ENCODE data around the gene LIPF. TPM values are rescaled to one million over a fixed set of nuclear protein-coding genes. Genes with fewer than 3 reads are reported as not detected.

Gene LIPF
- polyA plus RNA-seq, 1 donor from 2014 or later, result not detected

GRCh38 chr10:88672041-88672440, 7.8 kb downstream of the LIPF start:
- H3K9me3 ChIP-seq (ENCODE audit: low read length), result no peaks in the 10 kb centered on the region
- H3K9ac ChIP-seq (ENCODE audit: low read length), result no peak overlapping the region
- TF ChIP-seq CTCF (IDR thresholded peaks at IDR 0.05; ENCODE audit: poor library complexity, severe bottlenecking), result no peak
- TF ChIP-seq TAF1 (IDR thresholded peaks at IDR 0.05; ENCODE audit: low read depth), result no peak
- TF ChIP-seq RAD21 (conservative IDR thresholded peaks at IDR 0.05), result no peak
- no peak for TF ChIP-seq SMC3 (conservative IDR thresholded peaks at IDR 0.05; ENCODE audit: poor library complexity)
- TF ChIP-seq, protein P1, sequence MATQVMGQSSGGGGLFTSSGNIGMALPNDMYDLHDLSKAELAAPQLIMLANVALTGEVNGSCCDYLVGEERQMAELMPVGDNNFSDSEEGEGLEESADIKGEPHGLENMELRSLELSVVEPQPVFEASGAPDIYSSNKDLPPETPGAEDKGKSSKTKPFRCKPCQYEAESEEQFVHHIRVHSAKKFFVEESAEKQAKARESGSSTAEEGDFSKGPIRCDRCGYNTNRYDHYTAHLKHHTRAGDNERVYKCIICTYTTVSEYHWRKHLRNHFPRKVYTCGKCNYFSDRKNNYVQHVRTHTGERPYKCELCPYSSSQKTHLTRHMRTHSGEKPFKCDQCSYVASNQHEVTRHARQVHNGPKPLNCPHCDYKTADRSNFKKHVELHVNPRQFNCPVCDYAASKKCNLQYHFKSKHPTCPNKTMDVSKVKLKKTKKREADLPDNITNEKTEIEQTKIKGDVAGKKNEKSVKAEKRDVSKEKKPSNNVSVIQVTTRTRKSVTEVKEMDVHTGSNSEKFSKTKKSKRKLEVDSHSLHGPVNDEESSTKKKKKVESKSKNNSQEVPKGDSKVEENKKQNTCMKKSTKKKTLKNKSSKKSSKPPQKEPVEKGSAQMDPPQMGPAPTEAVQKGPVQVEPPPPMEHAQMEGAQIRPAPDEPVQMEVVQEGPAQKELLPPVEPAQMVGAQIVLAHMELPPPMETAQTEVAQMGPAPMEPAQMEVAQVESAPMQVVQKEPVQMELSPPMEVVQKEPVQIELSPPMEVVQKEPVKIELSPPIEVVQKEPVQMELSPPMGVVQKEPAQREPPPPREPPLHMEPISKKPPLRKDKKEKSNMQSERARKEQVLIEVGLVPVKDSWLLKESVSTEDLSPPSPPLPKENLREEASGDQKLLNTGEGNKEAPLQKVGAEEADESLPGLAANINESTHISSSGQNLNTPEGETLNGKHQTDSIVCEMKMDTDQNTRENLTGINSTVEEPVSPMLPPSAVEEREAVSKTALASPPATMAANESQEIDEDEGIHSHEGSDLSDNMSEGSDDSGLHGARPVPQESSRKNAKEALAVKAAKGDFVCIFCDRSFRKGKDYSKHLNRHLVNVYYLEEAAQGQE (IDR thresholded peaks at IDR 0.05; ENCODE audit: borderline replicate concordance), result no peak
- TF ChIP-seq EP300 (conservative IDR thresholded peaks at IDR 0.05; ENCODE audit: poor library complexity, severe bottlenecking), result no peak
- no peak for TF ChIP-seq MXI1 (conservative IDR thresholded peaks at IDR 0.05; ENCODE audit: poor library complexity, severe bottlenecking)
- TF ChIP-seq EZH2 (IDR thresholded peaks at IDR 0.05; ENCODE audit: borderline replicate concordance, insufficient read depth, low read length, poor library complexity, severe bottlenecking), result no peak
- TF ChIP-seq POLR2AphosphoS5 (IDR thresholded peaks at IDR 0.05), result no peak
- H3K4me2 ChIP-seq (ENCODE audit: low read length), result no peak overlapping the region
- H3K27ac ChIP-seq (ENCODE audit: low read length), result no peak overlapping the region
- H2AFZ ChIP-seq (ENCODE audit: low read depth, low read length), result no peak overlapping the region
- H3K9me2 ChIP-seq (ENCODE audit: insufficient read depth, low read length), result no peaks in the 10 kb centered on the region
- H3K4me3 ChIP-seq (ENCODE audit: low read length), result no peak overlapping the region
- no peaks in the 10 kb centered on the region for H3F3A ChIP-seq (ENCODE audit: insufficient read depth, low read length, poor library complexity, severe bottlenecking)
- no peaks in the 10 kb centered on the region for H3K79me2 ChIP-seq (replicated peaks; ENCODE audit: insufficient read depth, low read length)
- H4K20me1 ChIP-seq (ENCODE audit: insufficient read depth), result no peaks in the 10 kb centered on the region
- no peaks in the 10 kb centered on the region for H3K36me3 ChIP-seq (ENCODE audit: insufficient read depth, low read length)
- no peaks in the 10 kb centered on the region for H3K27me3 ChIP-seq (ENCODE audit: insufficient read depth, low read depth, low read length)

GRCh38 chr10:88676283-88677060, 12.2 kb downstream of the LIPF start:
- Histone ChIP-seq H2AFZ (ENCODE audit: low read depth, low read length) (no peak overlapping the region), H3K27ac (ENCODE audit: low read length) (no peak overlapping the region), H3F3A (ENCODE audit: insufficient read depth, low read length, poor library complexity, severe bottlenecking) (no peaks in the 10 kb centered on the region), H3K36me3 (ENCODE audit: insufficient read depth, low read length) (no peaks in the 10 kb centered on the region), H3K4me3 (ENCODE audit: low read length) (no peak overlapping the region), H3K9me3 (ENCODE audit: low read length) (no peaks in the 10 kb centered on the region), H3K27me3 (ENCODE audit: insufficient read depth, low read depth, low read length) (no peaks in the 10 kb centered on the region), H4K20me1 (ENCODE audit: insufficient read depth) (no peaks in the 10 kb centered on the region), H3K4me2 (ENCODE audit: low read length) (no peak overlapping the region), H3K9ac (ENCODE audit: low read length) (no peak overlapping the region), H3K79me2 (replicated peaks; ENCODE audit: insufficient read depth, low read length) (no peaks in the 10 kb centered on the region), H3K9me2 (ENCODE audit: insufficient read depth, low read length) (no peaks in the 10 kb centered on the region)
- TF ChIP-seq CTCF (IDR thresholded peaks at IDR 0.05; ENCODE audit: poor library complexity, severe bottlenecking) (no peak), MXI1 (conservative IDR thresholded peaks at IDR 0.05; ENCODE audit: poor library complexity, severe bottlenecking) (no peak)
